HepG2 (cell line): ENCODE data around the gene TYROBP. TPM values are rescaled to one million over a fixed set of nuclear protein-coding genes. Genes with fewer than 3 reads are reported as not detected.
"Not testable (repeated sequence)": the region's sequence is repeated elsewhere in the genome, so short reads cannot be mapped to it uniquely, and the experiment has no call there.

ENCODE experiments used
- ATAC-seq: fragments of 200-7000 bp; cut with Tn5 transposase; 3 replicates; pipeline ENCODE4 v1.9.1; 2020; ENCODE audit warnings: mild to moderate bottlenecking, moderate library complexity
- BruUV-seq: library from RNA; stranded (reverse); fragments of 400-500 nt; replicated peaks from 2 replicates; lab custom pipeline; 2021; lab: Mats Ljungman, UMichigan
- CTCF ChIA-PET: fragments of 300-600 bp; formaldehyde crosslinking; extraction: SDS; loops from one replicate; lab custom pipeline; 2021; ENCODE audit warnings: low total read pairs, inconsistent platforms, low intra/inter-chr PET ratio; lab: Yijun Ruan, JAX
- POLR2A ChIA-PET: fragments of 350-600 bp; sonication (Branson Sonifier 250); formaldehyde crosslinking; loops from one replicate; lab custom pipeline; 2020; ENCODE audit warnings: antibody characterized with exemption, inconsistent platforms; lab: Yijun Ruan, JAX
- DNase-seq: peaks from one replicate; pipeline ENCODE4 v3.0.0-alpha.2; 2015; ENCODE audit warnings: low spot score
- FAIRE-seq: peaks from 3 replicates; lab custom pipeline; 2011; peaks lifted over from hg19 to GRCh38; lab: Jason Lieb, UNC
- H2AFZ ChIP-seq: one replicate; pipeline ENCODE4 v1.6.1; 2011; ENCODE audit warnings: low read length, inconsistent platforms
- H3K27ac ChIP-seq: fragments of 300-600 bp; 3 replicates; pipeline ENCODE4 v1.8.0; 2011; ENCODE audit warnings: mixed run types, mild to moderate bottlenecking, mixed read lengths, low read length, inconsistent platforms; ENCODE audit not compliant: insufficient read depth; ENCODE audit errors: extremely low read length
- H3K27me3 ChIP-seq, 2 experiments: fragments of 200-600 bp in 1 of 2; 2 replicates in 1 of 2; 3 replicates in 1 of 2; pipeline versions ENCODE4 v1.6.0 to v1.8.0; 2011; ENCODE audit warnings: low read length in 2 of 2, mild to moderate bottlenecking in 2 of 2, moderate library complexity in 2 of 2, inconsistent platforms in 1 of 2; ENCODE audit not compliant: insufficient read depth in 2 of 2, control insufficient read depth in 1 of 2
- H3K36me3 ChIP-seq, 2 experiments: fragments of 200-600 bp in 1 of 2; replicated peaks in 1 of 2; 2 replicates in 1 of 2; 3 replicates in 1 of 2; pipeline versions ENCODE4 v1.5.1 to v1.8.0; 2011; ENCODE audit warnings: low read length in 2 of 2, inconsistent platforms in 1 of 2; ENCODE audit not compliant: insufficient read depth in 2 of 2, control insufficient read depth in 1 of 2
- H3K4me1 ChIP-seq: 2 replicates; pipeline ENCODE4 v1.5.1; 2012; ENCODE audit warnings: low read length, inconsistent platforms; ENCODE audit not compliant: insufficient read depth
- H3K4me2 ChIP-seq: 2 replicates; pipeline ENCODE4 v1.6.0; 2011; ENCODE audit warnings: low read depth, low read length, inconsistent platforms
- H3K4me3 ChIP-seq, 3 experiments: fragments of 200-600 bp in 1 of 3; sonication (generic), shearing (Covaris generic) in 1 of 3; replicated peaks in 1 of 3; 2 replicates each; pipeline ENCODE4 v1.5.1; 2011 to 2016; ENCODE audit warnings: low read length in 3 of 3, inconsistent platforms in 2 of 3, low read depth in 2 of 3, mild to moderate bottlenecking in 2 of 3, control low read depth in 1 of 3, mixed read lengths in 1 of 3; ENCODE audit not compliant: insufficient read depth in 1 of 3
- H3K79me2 ChIP-seq: one replicate; pipeline ENCODE4 v1.6.1; 2011; ENCODE audit warnings: low read length, inconsistent platforms; ENCODE audit not compliant: insufficient read depth
- H3K9ac ChIP-seq: 2 replicates; pipeline ENCODE4 v1.6.0; 2011; ENCODE audit warnings: mild to moderate bottlenecking, low read depth, low read length, inconsistent platforms; ENCODE audit not compliant: insufficient read depth
- H3K9me3 ChIP-seq: 2 replicates; pipeline ENCODE4 v1.5.1; 2012; ENCODE audit warnings: mild to moderate bottlenecking, low read length
- H4K20me1 ChIP-seq: 2 replicates; pipeline ENCODE4 v1.6.0; 2011; ENCODE audit warnings: inconsistent platforms, mild to moderate bottlenecking, low read length, moderate library complexity; ENCODE audit not compliant: insufficient read depth
- ATRX ChIP-seq: sonication (generic); formaldehyde crosslinking; IDR thresholded peaks from 2 replicates; pipeline ENCODE4 v1.4.0; 2020; ENCODE audit warnings: missing genetic modification reagents, borderline replicate concordance
- IKZF1 ChIP-seq: fragments of 450-650 bp; IDR thresholded peaks from 2 replicates; pipeline ENCODE4 v1.7.1; 2016
- IRF1 ChIP-seq: sonication (generic); formaldehyde crosslinking; IDR thresholded peaks from 2 replicates; pipeline ENCODE4 v1.4.0; 2020; ENCODE audit warnings: low read depth, mild to moderate bottlenecking, missing genetic modification reagents
- IRF2 ChIP-seq: IDR thresholded peaks from 2 replicates; pipeline ENCODE4 v1.6.1; 2018; ENCODE audit warnings: missing genetic modification reagents, missing compliant biosample characterization
- MIXL1 ChIP-seq: IDR thresholded peaks from 2 replicates; pipeline ENCODE4 v1.6.1; 2016
- SIN3A ChIP-seq: IDR thresholded peaks from 2 replicates; pipeline ENCODE4 v1.6.1; 2011; ENCODE audit warnings: low read depth, mild to moderate bottlenecking, control low read depth, low read length, borderline replicate concordance
- SNAPC5 ChIP-seq: sonication (generic); formaldehyde crosslinking; IDR thresholded peaks from 2 replicates; pipeline ENCODE4 v1.8.1; 2023; ENCODE audit warnings: mild to moderate bottlenecking, missing genetic modification reagents, borderline replicate concordance
- SNRNP70 ChIP-seq: fragments of 200-400 bp; formaldehyde crosslinking; IDR thresholded peaks from 2 replicates; pipeline ENCODE4 v1.6.1; 2017; ENCODE audit warnings: mild to moderate bottlenecking, low read depth, low read length, moderate library complexity
- TAF15 ChIP-seq: fragments of 200-400 bp; formaldehyde crosslinking; IDR thresholded peaks from one replicate; pipeline ENCODE4 v1.6.1; 2018; ENCODE audit warnings: mild to moderate bottlenecking, low read depth, low read length; ENCODE audit not compliant: poor library complexity, severe bottlenecking
- ZBTB43 ChIP-seq: sonication (generic); formaldehyde crosslinking; conservative IDR thresholded peaks from 2 replicates; pipeline ENCODE4 v1.4.0; 2020; ENCODE audit warnings: missing genetic modification reagents
- ZNF703 ChIP-seq: sonication (generic); formaldehyde crosslinking; IDR thresholded peaks from 2 replicates; pipeline ENCODE4 v1.5.1; 2020; ENCODE audit warnings: missing genetic modification reagents, mild to moderate bottlenecking, moderate library complexity, borderline replicate concordance
- WGBS: methylation state at CpG from one replicate; pipeline ENCODE4 v1.1.6; 2017; ENCODE audit warnings: low lambda C conversion rate; 5-methylcytosine and 5-hydroxymethylcytosine counted together
- in situ Hi-C: cut with HindIII; loops from 2 replicates; pipeline ENCODE4 v1.10.0; 2017; ENCODE audit warnings: low pct_unique_long_range_greater_than_20kb; ENCODE audit not compliant: extremely low pct_ligation_motif_present
- intact Hi-C: fragments of 100-400 bp; cut with micrococcal nuclease; formaldehyde crosslinking; loops from one replicate; pipeline ENCODE4 v1.10.0; 2022; ENCODE audit not compliant: unreplicated experiment
- polyA plus RNA-seq, 8 experiments: library from polyadenylated mRNA; depleted of rRNA in 3 of 8; stranded (reverse) in 7 of 8; unstranded in 1 of 8; fragments of >200 nt; fragmentation: Illumina TruSeq in 4 of 8; extraction: Trizol in 4 of 8; gene quantifications; 2 replicates each; pipeline versions ENCODE4 v1.2.1 to v1.2.3, GENCODE V29; 2011 to 2016; ENCODE audit warnings: low read depth in 4 of 8, missing spikeins in 1 of 8, mixed read lengths in 1 of 8; ENCODE audit not compliant: insufficient read depth in 1 of 8
- total RNA-seq, 5 experiments: library from RNA; depleted of rRNA; stranded (reverse); fragments of >200 nt; fragmentation: Illumina TruSeq; extraction: Trizol; gene quantifications; 2 replicates each; pipeline ENCODE4 v1.2.3, GENCODE V29; 2016; ENCODE audit warnings: low read depth in 1 of 5

TYROBP gene
- total and polyA plus RNA-seq, 2 of the 13 experiments (the other 11 are each of a cell fraction or from before 2014, with no cell fraction given): not detected

- TF ChIP-seq ATRX (CRISPR knock-in tag): no peak
- no peak for TF ChIP-seq SNAPC5 (CRISPR knock-in tag)
- TF ChIP-seq IRF1: no peak
- TF ChIP-seq ZBTB43 (CRISPR knock-in tag): no peak
- no peak for TF ChIP-seq TAF15
- TF ChIP-seq, all 625 proteins: peak for 0
These were observed 12.0 kb downstream of the TYROBP start (continued) for GRCh38 chr19:35895911-35896642.

- no peaks in the 10 kb centered on the region for H3K79me2 ChIP-seq
- in situ Hi-C loops: no loop called here
- intact Hi-C loops: no loop called here
- no peak for DNase-seq
- ChIA-PET CTCF (no interaction called here), POLR2A (no interaction called here)
- 91% methylated on average over 1 of the region's 2 CpGs for WGBS
- no peak for TF ChIP-seq SNRNP70
- TF ChIP-seq MIXL1 (CRISPR knock-in tag): no peak
- TF ChIP-seq IRF2: no peak
- no peak for TF ChIP-seq ZNF703 (CRISPR knock-in tag)
- no peak for TF ChIP-seq SIN3A
- TF ChIP-seq IKZF1: no peak
- no peak overlapping the region for H3K27ac ChIP-seq
- H3K4me3 ChIP-seq: no peak overlapping the region
- BruUV-seq: no TSS peak
- no peak overlapping the region for H3K9ac ChIP-seq
- peaks cover 6 to 24% of the 10 kb centered on the region in 2 experiments; a peak in 2 of 5 replicates for H3K36me3 ChIP-seq
- H2AFZ ChIP-seq: no peak overlapping the region
- no peak overlapping the region for H3K4me2 ChIP-seq
- H4K20me1 ChIP-seq: no peaks in the 10 kb centered on the region
- no peak for FAIRE-seq
- no peak for ATAC-seq
- 0 out of 2 replicates have a peak, but pooled peaks cover 7% of the 10 kb centered on the region for H3K4me1 ChIP-seq
- H3K9me3 ChIP-seq: no peaks in the 10 kb centered on the region
- no peaks in the 10 kb centered on the region for H3K27me3 ChIP-seq
These were observed 13.8 kb downstream of the TYROBP start for GRCh38 chr19:35894342-35894741.

GRCh38 chr19:35891819-35892218 is 16.3 kb downstream of the TYROBP start:
- H3K9ac ChIP-seq, BruUV-seq, H3K4me3 ChIP-seq, H3K4me2 ChIP-seq, intact Hi-C loops, H3K27ac ChIP-seq, H3K79me2 ChIP-seq, H2AFZ ChIP-seq, in situ Hi-C loops, FAIRE-seq, POLR2A ChIA-PET, H4K20me1 ChIP-seq, H3K9me3 ChIP-seq, ATAC-seq, CTCF ChIA-PET, H3K4me1 ChIP-seq, H3K27me3 ChIP-seq, DNase-seq: not testable (repeated sequence)
- H3K36me3 ChIP-seq: peaks cover 8 to 29% of the 10 kb centered on the region in 2 experiments; a peak in 4 of 5 replicates
- WGBS: 98% methylated on average over 3 of the region's 3 CpGs
